SIG-M5 (cell line): ENCODE results near the gene ERCC1.
"Not testable (repeated sequence)": the region's sequence is repeated elsewhere in the genome, so short reads cannot be mapped to it uniquely, and the experiment has no call there.

Experiments
- DNase-seq: peaks from one replicate; lab custom pipeline; 2025; lab: John Stamatoyannopoulos, UW

Gene ERCC1

DNA sequence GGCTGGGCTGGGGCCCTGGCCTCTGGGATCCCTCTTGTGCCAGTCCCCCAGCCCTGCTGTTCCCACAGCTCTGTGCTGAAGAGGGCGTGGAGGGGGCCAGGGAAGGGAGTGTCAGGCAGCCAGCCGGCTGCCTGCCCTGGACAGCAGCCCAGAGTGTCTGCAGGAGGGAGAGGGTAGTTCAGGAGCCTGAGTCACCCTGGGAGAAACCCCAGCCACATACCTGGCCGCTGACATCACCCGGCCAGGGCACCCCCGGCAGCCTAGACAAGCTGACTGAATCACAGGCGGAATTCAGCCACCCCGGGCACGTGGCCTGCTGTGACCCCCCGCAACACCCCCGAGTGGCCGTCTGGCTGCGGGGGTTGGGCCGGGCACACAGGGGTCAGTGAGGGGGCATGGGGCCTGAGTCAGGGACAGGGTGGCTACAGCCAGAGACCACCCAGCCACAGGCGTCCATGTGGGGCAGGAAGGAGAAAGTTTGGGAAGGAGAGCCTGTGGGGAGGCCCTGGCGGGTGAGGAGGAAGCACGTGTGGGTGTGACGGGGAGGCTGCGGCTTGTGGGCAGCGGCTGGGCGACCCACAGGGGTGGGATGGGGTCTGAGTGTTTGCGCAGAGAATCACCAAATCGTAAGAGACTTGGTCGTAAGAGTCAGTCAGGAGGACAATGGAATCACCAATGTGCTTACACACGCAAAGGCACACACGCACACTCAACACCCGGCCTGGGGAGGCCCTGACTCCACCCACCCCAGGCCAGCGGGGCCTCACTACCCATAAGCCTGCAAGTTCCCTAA is 32.2 kb upstream of the ERCC1 start:
- no peak for DNase-seq

DNA sequence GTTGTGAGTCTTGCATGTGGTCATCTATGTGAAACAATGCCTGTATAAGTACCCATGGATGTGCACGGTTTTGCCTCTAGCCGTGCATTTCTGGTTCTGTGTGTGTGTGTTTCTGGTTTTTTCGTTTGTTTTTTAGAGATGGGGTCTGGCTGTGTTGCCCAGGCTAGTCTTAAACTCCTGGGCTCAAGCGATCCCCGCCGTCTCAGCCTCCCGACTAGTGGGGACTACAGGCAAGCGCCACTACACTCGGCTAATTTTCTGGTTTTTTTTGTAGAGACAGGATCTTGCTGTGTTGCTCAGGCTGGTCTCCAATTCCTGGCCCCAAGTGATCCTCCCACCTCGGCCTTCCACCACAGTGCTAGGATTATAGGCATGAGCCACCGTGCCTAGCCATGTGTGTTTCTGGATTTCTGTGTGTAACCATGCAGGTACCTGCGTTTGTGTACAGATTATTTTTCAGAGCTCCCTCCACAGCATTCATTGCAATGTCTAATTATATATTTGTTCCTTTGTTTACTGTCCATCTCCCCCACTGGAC is 28.2 kb upstream of the ERCC1 start:
- DNase-seq: no peak

DNA sequence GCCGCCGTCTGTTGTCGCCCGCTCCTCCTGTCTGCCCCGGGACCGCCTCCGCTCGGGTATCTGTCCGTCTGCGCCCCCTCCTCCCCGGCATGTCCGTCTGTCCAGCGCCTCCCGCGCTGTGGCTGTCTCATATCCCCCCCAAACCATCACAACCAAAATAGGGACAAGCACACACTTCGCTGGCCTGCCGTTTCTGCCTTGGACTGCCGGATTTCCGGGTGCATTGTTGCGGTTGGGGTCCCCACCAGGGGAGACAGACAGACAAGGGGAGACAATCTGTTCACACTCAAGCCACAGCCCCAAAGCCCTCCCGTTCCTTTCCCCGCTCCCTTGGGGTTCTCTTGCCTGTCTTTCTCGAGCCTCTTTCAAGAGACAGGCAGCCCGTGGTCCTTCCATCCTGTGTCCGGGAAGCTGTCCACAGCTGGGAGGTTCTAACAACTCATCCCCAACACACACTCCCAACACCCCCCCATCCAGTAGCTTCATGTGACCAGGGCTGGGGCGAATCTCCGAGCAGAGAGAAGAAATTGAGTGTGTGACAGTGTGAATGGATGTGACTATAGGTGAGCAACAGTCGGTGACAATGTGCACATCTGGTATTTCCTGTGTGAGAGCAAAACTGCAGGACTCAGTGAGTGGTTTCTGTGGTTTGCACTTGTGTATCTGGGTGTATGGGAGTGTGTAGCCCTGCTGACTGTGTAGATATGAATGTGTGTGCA is 27.6 kb upstream of the ERCC1 start:
- no peak for DNase-seq

DNA sequence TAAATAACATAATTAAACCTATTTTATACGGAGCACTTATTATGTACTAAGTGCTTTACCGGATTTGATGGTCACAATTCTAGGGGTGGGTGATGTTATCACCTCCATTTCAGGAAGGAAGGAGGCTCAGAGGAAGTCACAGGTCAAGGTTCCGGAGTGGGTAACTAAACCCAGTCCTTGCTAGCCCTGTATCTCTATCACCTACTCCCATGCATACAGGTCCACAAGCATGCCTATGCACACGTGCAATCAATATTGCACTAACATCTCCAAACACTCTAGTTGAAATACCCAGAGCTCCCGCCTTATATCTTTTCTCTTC is 26.3 kb upstream of the ERCC1 start:
- no peak for DNase-seq

DNA sequence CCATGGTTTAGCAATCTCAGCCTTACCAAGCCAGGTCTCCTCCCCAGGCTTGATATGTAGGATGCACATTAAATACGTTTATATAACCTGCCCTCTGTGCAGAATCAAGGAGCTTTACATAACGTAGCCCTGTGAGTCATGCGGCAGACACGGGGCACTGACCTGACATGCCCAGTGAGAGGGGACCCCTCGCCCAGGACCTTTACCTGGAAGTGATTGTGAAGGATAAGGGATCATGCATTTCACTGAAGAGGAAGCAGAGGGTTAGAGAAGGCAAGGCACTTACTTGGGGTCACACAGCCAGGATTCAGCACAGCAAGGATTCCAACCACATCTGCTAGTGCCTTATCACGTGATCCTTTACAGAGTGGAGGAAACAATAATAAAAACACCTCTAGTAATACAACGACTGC is 25.2 kb upstream of the ERCC1 start:
- no peak for DNase-seq

DNA sequence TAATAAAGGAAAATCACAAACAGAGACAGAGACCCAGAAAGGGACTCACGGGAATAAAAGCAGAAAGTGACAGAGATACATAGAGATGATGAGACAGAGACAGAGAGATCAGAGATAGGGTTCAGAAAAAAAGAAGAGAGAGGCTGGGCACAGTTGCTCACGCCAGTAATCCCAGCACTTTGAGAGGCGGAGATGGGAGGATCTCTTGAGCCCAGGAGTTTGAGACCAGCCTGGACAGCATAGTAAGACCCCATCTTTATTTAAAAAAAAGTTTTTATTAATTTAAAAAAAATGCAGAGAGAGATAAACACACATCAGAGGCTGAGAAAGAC is 24.7 kb upstream of the ERCC1 start:
- no peak for DNase-seq

DNA sequence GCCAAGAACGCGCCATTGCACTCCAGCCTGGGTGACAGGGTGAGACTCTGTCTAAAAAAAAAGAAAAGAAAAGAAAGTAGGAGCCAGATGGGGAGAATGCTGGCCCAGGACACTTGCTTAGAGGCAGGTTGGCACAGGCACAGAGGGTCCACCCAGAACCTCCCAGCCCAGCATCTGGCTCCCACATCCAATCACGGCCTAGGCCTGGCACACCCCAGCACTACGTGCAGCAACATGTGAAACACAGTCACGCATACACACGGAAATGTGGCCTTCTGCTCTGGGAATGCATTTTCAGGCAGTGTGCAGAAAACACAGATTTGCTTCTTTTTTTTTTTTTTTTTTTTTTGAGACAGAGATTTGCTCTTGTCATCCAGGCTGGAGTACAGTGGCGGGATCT is 23.2 kb upstream of the ERCC1 start:
- no peak for DNase-seq

DNA sequence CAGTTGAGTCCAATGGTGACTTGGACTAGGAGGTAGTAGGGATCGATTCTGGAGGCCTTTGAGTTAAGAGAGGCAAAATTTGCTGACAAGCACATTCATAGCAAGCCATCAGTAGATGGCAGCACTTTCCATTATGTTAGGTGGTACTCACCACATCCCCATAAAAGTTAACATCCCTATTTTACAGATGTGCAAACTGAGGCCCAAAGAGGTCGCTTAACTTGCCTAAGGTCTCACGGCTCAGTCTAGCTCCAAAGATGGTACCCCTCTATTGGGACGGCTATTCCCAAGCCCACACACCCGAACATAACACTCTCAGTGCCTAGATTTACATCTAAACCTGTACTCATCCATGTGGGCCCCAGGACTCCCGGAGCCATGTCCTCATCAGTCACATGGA is 22.6 kb upstream of the ERCC1 start:
- no peak for DNase-seq

DNA sequence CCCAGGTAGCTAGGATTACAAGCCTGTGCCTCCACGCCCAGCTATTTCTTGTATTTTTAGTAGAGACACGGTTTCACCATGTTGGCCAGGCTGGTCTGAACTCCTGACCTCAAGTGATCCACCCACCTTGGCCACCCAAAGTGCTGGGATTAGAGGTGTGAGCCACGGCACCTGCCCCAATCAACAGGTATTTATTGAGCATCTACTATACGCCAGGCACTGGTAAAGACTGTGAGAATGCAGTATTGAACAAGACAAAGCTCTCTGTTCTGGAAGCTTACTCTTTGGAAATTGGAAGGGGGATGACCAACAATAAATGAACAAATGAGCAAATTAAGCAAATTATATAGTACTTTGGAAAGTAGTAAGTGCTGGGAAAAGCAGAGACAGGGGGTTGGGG is 21.4 kb upstream of the ERCC1 start:
- DNase-seq: no peak

DNA sequence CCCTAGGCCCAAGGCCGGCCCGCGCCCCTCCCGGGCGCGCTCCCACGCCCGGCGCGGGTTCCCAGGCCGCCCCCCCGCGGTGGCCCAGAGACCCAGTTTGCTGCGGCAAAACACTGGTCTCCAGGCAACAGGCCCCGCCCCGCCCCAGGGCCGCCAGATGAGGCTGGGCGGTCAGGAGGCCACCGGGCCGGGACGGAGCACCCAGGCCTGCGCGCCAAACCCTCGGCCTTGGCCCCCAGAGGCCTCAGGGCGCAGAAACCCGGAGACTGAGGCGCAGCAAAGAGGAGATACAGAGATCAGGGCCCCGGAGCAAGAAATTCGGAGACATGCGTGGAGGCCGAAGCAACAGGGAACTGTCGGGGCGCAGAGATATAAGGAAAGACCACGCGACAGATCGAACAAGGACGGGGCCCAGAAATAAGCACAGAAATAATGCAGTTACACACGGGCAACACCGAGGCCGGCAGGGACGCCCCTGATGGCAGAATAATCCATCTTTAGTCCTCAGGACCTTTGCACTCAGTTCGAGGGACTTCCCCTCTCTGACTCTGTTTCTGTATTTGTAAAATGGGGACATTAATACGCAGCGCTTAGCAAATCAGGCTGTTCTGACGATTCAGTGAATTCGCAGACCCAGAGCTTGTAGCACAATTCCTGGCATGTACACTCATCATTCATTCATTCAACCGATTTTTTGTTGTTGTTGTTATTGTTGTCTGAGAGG is 20.8 kb upstream of the ERCC1 start:
- DNase-seq: no peak

DNA sequence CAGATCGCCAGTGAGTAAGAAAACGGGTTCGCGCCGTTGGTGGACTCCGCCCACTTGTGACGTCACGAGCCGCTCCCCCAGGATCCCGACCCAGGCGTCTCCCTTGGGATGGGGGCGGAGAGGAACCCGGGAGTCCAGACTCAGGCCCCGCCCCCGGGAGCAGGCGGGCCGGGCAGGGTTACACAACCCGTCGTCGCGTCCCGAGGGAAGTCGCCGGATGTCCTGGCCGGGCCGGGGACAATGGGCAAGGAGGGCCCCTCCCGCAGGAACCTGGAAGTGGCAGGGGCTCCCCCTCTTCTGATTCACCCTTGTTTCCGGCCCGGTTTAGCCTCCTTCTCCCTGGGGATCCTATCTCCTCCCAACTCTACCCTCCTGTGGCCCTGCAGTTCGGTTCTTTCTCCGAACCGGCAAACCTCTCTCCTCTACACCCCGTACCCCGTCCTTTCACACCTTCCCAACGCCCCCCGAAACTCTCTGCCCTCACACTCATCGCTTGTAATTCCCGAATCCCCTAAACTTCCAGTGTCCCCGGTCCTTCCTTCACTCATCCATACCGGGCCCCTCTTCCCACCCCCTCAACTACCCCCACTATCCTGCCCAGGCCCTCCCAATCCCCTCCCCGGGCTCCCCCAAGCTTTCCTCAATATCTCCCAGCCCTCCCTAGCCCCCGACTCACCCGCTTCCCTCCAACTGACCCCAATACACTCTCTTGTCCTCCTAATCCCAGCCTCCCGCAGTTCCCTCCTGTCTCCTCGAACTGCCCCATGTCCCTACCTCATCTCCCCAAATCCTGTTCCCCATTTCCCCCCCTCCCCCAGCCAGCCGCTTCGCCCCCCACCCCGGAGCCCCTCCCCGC is 20.0 kb upstream of the ERCC1 start:
- DNase-seq: no peak

DNA sequence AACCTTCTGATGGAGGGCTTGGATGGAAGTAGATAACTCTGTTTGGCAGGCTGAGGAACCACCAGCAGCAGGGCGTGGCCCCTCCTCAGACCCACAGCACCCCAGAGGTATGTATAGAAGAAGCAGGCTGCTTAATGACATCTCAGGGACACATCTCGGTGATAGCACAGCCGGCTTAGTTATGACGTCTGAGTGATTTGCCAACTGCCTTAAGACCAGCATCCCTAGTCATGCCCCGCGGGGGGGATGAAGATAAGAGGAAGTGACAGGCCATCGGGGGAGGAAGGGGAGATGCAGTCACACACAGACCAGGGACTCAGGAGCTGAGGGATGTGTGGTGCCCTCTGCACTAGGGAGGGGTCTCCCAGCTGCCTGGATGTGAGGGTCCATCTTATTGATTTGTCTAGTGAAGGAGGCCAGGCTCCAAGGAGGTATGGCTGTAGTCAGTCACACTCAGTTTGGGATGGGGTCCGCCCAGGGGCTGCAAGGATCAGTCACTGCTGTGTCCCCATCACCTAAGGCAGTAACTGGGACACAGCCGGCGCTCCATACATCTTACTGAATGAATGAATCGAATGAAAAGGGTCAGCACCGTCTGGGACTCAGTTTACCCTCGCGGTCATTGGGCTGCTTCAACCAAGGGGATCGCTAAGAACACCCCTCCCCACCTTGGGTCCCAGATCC is 19.2 kb upstream of the ERCC1 start:
- DNase-seq: peak; percentile 92

DNA sequence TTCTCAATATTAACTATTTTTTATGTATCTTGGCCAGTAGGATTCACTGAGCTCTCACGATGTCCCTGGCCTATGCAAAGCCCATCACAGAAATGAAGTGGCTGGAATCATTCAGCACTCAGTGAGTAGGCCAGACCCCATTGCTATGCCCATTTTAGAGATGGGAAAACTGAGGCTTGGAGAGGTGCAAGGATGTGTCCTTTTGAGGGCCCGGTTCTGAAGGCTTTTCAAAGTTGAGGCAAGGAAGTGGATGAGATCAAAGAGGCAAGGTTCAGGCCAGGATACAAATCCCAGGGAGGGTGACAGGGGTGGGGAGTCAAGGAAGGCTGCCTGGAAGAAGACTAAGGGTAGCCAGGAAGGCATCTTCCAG is 18.7 kb upstream of the ERCC1 start:
- DNase-seq: no peak

DNA sequence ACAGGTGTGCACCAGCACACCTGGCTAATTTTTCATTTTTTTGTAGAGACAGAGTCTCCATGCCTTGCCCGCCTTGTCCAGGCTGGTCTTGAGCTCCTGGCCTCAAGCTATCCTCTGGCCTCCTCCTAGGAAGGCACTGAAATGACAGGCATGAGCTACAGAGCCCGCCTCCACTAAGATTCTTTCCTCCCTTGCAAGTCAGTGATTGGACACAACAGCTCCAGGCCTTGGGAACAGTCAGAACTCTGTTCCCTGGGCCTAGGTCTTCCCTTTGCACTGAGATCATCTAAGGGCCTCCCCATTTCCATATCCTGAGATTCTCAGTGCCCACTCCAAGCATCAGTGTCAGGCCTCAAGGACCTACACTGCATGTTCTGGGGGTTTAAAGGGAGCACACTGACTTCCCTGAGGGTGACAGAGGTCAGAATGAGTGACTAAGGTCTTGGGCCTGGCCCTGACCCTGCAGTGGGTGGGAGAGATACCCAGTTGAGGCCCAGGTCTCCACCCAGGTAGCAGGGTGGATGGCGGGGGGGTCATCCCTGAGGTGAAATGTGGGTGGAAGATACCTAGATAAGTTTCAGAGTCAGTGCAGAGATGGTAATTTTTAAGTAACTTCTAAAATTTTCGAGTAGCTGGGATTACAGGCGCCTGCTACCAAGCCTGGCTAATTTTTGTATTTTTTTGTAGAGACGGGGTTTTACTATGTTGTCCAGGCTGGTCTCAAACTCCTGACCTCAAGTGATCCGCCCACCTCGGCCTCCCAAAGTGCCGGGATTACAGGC is 17.3 kb upstream of the ERCC1 start:
- no peak for DNase-seq

DNA sequence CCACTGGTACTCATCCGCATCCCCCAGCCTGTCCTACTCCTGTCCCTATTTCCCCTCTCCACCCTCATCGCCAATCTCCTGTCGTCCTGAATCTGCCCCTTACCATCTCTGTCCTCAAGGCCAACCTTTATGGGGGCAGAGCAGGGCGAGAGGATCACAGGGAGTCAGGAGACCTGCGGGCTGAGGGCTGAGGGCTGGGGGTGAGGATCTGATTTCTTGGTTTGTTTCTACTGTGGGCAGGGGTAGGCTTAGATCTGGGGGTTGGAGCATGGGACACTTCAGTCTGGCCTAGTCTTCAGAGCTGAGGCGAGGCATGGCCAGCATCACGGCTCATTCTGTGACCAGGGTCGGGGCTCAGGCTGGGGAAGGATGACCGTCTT is 16.5 kb upstream of the ERCC1 start:
- DNase-seq: no peak

DNA sequence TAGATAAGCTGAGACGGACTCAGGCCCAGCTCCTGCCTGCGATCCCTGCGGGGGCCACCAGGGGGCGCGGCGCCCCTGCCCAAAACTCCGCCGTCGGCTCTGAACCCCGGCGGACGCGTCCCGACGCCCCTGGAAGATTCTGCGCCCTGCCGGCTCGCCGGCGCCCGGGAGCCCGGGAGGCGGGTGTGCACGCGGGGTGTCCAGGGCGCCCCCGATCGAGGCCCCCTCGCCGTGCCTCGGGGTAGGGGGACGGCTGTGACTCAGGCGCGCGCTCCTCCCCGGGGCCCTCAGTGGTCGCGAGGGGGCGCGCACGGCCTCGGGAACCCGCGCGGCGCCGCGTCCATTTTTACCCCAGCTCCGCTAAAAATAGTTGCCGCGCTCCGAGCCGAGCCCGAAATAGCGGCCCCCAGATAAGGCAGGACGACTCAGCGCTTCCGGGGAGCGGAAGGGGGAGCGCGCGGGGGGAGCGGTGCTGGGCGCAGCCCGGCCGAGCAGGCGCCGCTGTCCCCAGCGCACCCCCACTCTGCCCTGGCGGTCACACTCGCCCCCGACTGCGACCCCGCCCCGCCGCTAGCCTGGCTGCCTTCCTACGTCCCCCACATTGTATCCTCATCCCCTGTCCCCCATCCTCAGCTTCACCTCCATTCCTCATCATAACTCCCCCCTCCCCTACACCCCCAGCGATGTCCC is 16.0 kb upstream of the ERCC1 start:
- no peak for DNase-seq

DNA sequence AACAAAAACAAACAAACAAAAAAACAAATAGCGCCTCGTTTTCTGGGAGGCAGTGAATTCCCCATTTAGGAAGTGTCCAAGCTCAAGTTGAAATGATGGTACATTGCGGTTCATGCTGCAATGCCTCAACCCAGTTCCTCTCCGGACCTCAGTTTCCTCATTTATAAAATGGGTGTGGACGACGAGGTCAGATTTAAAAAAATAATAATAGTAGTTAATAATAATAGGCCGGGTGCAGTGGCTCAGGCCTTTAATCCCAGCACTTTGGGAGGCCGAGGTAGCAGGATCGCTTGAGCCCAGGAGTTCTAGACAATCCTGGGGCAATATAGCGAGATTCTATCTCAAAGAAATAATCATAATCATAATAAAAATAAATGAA is 15.5 kb upstream of the ERCC1 start:
- DNase-seq: no peak

DNA sequence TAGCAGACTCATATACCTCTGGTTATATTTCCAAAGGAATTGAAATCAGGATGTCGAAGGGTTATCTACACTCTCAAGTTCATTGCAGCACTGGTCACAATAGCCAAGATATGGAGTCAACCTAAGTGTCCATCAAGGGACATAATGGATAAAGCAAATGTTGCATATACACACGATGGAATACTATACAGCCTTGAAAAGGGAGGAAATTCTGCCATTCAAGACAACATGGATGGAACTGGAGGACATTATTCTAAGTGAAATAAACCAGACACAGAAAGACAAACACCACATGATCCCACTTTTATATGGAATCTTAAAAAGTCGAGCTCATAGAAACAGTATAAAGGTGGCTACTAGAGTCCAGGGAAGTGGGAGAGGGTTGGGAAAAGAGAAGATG is 13.6 kb upstream of the ERCC1 start:
- DNase-seq: no peak

DNA sequence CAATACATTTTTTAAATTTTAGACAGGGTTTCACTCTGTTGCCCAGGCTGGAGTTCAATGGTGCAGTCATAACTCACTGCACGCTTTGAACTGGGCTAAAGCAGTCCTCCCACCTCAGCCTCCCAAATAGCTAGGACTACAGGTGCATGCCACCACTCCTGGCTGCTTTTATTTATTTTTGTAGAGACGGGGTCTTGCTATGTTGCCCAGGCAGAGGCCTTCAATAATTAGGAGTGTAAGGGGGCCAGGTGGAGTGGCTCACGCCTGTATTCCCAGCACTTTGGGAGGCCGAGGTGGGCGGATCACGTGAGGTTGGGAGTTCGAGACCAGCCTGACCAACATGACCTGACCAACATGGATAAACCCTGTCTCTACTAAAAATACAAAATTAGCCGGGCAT is 8.8 kb upstream of the ERCC1 start:
- DNase-seq: not testable (repeated sequence)

DNA sequence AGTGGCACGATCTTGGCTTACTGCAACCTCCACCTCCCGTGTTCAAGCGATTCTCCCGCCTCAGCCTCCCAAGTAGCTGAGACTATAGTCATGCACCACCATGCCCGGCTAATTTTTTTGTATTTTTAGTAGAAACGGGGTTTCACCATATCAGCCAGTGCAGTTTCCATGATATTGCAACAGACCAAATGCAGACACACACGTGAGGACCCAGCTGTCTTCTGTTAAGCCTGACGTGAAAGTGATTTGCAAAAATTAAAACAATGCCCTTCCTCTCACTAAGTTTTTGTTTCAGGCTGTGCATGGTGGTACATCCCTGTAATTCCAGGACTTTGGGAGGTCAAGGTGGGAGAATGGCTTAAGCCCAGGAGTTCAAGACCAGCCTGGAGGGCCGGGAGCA is 7.3 kb upstream of the ERCC1 start:
- peak; percentile 49 for DNase-seq
